GM18909 (cell line): ENCODE measurements around the gene CHMP2A.

ENCODE experiments used
- ATAC-seq: cut with Tn5 transposase; IDR thresholded peaks from one replicate; pipeline ENCODE4 v1.9.1; 2021; ENCODE audit warnings: mild to moderate bottlenecking; ENCODE audit not compliant: unreplicated experiment, poor library complexity

Gene CHMP2A

DNA sequence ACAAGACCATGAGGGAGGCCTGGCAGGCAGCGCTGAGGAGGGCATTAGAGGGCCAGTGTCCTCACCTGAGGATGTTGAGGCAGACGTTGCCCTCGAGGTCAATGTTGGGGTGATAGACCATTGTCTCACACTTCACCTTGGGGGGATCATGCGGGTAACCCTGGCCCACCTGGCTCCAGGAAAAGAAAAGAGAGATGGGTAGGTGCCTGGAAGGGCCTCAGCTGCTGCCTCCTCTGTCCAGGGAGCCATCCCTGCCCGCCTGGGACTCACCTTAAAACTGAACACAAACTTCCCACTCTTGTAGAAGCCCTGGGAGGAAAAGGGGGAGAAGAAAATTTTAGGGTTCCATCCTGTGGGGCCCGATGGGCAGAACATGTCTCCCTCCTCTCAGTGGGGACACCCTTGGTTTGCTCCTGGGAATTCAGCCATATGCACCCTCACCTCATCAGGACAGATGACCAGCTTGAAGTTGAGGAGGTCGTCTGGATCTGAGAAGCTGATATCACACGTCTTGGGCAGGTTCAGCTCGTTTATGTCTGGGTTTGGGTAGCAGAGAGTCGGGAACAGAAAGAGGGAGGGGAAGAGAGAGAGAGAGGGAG lies 1.8 kb upstream of the CHMP2A start:
- ATAC-seq = no peak

DNA sequence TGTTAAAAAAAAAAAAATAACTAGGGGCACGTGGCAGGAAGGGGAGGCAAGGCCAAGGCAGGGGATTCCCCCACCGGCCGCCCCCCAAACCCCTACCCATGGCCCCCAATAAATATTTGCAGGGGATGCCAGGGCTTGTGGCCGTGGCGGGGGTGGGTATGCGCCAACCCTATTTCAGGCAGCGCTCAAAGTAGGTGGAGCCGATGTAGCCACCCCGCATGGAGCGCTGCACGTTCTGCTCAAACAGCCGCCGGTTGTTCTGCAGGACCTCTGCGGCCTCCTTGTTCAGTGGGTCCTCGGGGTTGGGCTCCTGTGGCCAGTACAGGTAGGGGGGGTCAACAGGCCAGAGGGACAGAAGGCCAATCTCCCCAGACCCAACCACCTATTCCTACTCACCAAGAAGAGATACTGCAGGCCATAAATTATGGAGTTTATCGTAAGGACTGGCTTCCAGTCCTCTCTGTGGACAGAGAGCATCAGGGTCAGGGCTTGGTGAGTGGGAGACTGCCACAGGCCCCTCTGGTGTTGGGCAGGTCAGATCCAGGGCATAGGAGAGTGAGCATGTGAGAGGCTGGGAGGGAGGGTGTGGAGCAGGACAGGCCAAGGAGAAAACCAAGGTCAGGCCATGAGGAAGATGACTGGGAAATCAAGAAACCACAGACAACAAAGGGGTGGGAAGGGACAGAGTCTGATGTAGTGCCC lies 1.2 kb upstream of the CHMP2A start:
- no peak for ATAC-seq

DNA sequence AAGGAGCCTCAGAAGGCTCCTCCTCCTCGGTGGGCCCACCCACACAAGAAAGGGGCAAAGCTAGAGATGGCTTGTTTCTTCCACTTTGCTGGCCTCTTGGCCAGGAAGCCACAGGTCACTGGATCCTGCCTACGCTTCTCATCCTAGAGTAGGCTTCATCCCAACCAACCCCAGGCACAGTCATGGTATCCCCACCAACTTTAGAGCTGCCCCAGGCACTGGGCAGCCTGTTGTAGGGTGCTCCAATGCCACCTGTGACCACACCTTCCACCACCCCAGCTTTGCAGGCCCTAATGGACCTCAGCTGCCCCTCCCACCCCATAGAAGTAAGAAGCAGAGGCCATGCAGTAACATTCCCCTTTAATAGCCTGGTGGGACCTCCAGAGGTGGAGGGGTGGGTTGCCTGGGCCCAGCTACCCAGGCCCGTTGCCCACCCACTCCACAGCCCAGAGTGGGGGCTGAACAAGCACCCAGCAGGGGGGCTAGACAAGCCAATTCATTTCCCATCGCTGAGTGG lies 522 bp upstream of the CHMP2A start:
- no peak for ATAC-seq

DNA sequence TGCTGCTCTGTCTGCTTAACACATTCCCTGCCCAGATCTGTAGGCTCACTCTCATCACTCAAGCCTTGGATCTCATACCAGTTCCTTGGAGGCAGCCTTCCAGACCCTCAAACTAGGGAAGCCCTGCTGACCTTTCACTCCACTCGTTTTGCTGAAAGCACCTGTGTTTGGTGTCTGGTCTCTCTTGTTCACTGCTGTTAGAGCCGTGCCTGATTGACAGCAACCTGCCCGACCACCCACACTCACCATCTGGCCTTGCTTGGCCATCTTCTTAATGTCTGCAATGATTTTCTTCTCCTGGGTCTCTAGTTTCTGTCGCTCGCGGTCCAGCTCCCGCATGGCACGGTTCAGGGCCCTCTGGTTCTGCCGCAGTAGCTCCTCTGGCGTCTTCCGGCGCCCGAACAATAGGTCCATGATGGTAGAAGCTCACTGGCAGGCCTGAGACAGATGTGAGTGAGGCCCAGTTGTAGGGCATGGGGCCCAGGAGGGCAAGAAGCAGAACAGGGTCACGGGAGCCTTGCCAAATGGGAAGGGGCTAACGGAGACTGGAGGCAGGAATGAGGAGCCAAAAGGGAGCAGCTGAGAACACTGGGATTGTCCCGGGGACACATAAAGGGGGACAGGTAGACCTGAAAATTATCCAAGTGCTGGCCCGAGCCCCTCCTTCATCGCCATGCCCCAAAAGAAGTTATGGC lies 959 bp downstream of the CHMP2A start:
- no peak for ATAC-seq

DNA sequence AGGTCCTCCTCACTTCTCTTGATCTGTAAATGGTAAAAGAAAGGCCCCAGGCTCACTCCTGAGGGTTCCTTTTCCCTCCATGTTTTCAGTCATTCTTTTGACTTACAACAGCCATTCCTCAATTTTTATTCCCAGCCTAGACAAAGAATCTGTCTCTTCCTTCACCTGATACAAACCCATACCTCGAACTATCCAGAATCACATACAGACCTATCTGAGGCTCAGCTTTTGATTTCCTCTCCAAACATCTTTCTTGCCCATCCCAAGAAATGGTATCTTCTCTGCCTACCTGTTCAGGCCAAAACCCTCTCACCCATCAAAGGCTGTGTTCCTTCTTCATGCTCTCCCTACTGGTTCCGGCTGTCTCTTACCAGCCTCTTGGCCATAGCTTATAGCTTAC lies 2.2 kb downstream of the CHMP2A start:
- ATAC-seq = no peak

DNA sequence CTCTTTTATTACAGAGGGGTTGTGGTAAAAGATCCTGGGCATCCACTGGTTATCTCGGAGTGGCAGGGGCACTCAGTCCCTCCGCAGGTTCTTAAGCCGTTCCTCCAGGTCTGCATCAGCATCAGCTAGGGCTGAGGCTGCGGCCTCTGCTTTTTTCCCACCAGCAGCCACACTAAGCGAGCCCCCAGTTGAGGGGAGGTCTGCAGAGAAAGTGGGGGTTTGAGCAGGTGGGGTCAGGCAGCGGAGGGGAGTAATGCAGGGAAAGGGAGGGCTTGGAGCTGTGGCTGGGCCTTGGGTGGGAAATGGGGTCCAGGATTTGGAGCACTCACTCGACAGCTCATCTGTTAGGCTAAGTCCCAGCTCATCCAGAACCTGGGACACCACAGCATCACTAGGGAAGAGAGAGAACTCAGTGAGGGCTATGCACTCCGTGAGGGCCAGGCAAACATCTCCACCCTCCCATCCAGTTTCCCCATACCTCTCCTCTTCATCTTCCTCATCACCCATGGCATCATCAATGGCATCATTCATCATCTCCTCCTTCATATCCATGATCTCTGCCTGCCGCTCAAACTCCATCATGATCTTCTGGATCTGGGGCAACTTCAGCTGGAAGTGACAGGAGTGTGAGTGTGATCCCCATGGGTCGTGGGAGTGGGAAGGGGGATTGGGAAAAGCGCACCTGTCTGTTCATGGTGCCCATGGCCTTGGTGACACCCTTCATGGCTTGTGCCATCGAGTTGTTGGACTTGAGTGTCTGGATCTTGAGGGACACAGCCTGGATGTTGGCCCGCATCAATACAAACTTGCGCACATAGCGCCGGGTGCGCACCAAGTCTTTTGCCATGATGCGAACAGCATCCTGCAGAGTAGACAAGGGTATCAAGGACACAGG lies 3.1 kb downstream of the CHMP2A start:
- ATAC-seq = no peak

DNA sequence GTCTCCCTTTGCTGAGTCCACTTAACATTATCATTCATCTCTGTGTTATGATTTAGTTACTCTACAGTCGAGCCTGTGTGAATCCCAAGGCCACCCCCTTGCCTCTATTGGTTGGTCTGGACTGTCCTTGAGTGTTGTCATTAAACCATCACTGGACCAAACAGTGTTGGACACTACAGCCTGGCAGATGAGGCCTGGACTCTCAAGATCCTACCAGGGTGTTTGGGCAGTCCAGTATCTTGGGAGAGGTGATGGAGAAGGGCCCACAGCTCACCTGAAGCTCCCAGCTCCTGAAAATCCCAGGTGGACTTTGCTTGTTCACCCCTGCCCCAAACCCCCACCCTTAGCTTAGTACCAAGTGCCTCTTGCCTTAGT lies 3.8 kb downstream of the CHMP2A start:
- ATAC-seq = no peak

DNA sequence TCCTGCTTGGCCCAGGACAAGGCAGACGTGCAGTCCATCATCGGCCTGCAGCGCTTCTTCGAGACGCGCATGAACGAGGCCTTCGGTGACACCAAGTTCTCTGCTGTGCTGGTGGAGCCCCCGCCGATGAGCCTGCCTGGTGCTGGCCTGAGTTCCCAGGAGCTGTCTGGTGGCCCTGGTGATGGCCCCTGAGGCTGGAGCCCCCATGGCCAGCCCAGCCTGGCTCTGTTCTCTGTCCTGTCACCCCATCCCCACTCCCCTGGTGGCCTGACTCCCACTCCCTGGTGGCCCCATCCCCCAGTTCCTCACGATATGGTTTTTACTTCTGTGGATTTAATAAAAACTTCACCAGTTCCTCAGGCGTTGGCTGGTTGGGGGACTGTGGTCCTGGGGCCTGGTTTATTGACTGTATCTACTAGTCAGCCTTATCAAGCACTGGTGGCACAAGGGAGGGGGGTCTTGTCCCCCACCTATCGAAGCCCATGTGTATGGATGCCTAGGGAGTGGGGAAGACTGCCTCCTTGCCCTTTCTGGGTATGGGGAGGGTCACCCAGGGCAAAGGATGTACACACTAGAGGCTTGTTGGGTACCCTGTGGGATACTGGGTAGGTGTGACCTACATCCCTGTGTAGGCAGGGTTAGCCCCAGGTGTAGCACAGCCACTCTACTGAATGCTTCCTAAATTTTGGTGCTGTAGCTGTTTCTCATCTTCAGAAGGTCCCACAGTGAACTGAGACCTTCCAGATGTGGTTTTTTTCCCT lies 4.4 kb downstream of the CHMP2A start:
- ATAC-seq = no peak

DNA sequence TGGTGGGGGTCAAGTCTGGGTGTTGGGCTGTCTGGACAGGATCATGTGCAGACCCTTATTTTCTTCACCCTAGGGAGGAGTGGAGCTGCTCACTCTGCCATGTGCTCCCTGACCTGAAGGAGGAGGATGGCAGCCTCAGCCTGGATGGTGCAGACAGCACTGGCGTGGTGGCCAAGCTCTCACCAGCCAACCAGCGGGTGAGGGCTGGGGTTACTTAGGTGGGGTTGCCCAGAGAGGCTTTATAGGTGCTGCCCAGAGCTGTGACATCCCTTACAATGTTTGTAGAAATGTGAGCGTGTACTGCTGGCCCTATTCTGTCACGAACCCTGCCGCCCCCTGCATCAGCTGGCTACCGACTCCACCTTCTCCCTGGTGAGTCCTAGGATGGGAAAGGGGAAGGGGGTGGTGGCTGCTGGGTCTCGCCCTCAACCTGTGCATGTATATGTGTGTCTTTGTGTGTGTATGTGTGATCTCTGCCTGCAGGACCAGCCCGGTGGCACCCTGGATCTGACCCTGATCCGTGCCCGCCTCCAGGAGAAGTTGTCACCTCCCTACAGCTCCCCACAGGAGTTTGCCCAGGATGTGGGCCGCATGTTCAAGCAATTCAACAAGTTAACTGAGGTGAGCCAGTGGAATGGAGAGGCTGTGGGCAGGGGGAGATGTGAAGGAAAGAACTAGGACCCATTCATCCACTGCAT lies 5.1 kb downstream of the CHMP2A start:
- ATAC-seq = no peak

DNA sequence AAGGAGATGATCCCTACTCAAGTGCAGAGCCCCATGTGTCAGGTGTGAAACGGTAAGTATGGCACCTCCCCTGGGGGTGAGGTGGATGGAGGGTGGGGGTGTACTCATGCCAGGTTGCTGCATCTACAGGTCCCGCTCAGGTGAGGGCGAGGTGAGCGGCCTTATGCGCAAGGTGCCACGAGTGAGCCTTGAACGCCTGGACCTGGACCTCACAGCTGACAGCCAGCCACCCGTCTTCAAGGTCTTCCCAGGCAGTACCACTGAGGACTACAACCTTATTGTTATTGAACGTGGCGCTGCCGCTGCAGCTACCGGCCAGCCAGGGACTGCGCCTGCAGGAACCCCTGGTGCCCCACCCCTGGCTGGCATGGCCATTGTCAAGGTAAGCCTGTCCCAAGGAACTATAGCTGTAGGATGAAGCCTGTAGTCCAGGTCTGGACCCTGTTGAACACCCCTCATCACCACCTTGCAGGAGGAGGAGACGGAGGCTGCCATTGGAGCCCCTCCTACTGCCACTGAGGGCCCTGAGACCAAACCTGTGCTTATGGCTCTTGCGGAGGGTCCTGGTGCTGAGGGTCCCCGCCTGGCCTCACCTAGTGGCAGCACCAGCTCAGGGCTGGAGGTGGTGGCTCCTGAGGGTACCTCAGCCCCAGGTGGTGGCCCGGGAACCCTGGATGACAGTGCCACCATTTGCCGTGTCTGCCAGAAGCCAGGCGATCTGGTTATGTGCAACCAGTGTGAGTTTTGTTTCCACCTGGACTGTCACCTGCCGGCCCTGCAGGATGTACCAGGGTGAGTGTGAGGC lies 5.8 kb downstream of the CHMP2A start:
- no peak for ATAC-seq

DNA sequence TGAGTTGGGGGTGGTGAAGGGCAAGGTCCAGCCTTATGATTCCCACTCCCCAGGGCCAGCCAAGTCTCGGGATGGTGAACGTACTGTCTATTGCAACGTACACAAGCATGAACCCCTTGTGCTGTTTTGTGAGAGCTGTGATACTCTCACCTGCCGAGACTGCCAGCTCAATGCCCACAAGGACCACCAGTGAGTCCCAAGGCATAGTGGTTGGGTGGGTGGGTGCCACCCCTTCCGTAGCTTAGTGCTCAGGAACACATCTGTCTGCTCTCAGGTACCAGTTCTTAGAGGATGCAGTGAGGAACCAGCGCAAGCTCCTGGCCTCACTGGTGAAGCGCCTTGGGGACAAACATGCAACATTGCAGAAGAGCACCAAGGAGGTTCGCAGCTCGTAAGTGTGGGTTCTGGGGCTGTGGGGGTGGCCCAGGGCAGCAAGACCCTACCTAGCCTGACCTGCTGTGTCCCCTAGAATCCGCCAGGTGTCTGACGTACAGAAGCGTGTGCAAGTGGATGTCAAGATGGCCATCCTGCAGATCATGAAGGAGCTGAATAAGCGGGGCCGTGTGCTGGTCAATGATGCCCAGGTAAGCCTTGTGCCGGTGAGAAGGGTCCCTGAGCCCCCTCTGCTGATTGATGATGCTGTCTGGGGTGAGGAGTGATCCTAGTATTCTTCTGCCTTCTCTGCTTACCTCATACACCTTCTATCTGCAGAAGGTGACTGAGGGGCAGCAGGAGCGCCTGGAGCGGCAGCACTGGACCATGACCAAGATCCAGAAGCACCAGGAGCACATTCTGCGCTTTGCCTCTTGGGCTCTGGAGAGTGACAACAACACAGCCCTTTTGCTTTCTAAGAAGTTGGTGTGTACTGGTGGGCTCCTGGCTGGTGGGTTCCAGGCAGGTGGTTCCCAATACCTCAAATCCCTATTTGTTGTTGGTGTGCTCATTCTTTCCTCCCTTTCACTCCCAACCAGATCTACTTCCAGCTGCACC lies 7.3 kb downstream of the CHMP2A start:
- no peak for ATAC-seq

DNA sequence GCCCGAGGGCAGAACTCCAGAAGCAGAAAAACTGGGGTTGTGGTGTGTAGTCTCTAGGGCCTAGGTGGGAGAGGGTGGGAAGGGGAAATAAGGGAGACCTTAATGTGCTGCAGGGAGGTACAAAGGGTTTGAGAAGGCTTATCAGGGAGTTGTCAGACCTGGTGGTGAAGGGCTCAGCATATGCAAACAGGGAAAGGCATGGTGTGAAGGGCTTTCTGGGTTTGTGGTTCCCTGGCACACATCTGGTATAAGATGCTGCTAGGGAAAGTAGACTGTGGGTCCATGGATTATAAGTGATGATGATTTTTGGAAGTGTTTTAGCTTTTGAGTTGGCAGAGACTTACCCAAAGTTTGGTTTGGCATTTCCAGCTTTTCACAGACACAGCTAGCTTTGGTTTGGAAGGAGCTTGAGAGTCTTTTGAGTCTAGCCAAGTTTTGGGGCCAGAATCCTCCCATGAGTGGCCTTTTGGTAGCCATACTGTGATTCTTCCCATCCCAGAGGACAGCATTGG lies 8.8 kb downstream of the CHMP2A start:
- no peak for ATAC-seq

DNA sequence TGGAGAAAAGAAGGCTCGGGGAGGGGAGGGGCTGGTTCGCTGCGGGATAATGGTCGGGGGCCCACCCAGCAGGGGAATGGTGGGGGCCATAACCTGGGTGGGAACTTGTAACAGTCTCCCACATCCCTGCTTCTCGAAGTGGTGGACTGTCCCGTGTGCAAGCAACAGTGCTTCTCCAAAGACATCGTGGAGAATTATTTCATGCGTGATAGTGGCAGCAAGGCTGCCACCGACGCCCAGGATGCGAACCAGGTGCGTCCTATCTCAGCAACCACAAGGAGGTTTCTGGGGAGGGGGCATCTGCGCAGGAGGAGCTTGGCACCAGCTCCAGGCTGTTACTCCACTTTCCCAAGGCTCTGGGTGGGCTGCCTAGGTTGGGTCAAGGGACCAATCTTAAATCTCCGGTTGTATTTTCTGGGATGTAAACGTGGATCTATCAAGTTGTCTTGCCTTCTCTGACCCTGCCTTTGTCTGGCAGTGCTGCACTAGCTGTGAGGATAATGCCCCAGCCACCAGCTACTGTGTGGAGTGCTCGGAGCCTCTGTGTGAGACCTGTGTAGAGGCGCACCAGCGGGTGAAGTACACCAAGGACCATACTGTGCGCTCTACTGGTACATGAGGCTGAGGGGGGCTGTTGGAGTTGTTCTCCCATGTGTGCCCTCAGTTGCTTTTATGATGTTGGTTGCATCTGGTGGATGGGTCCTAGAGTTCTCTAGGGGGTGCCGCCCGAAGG lies 9.5 kb downstream of the CHMP2A start:
- no peak for ATAC-seq

DNA sequence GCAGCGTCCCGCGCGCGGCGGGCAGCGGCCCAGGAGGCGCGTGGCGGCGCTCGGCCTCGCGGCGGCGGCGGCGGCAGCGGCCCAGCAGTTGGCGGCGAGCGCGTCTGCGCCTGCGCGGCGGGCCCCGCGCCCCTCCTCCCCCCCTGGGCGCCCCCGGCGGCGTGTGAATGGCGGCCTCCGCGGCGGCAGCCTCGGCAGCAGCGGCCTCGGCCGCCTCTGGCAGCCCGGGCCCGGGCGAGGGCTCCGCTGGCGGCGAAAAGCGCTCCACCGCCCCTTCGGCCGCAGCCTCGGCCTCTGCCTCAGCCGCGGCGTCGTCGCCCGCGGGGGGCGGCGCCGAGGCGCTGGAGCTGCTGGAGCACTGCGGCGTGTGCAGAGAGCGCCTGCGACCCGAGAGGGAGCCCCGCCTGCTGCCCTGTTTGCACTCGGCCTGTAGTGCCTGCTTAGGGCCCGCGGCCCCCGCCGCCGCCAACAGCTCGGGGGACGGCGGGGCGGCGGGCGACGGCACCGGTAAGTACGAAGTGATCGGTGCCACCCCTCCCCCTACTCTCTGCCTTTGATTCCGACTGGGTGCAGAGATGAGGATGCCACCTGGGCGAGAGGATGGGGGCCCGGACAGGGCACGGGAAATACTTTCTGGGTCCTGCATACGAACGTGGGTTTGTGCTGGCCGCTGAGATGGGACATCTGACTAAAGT lies 10.2 kb downstream of the CHMP2A start:
- ATAC-seq = peak; percentile 60

DNA sequence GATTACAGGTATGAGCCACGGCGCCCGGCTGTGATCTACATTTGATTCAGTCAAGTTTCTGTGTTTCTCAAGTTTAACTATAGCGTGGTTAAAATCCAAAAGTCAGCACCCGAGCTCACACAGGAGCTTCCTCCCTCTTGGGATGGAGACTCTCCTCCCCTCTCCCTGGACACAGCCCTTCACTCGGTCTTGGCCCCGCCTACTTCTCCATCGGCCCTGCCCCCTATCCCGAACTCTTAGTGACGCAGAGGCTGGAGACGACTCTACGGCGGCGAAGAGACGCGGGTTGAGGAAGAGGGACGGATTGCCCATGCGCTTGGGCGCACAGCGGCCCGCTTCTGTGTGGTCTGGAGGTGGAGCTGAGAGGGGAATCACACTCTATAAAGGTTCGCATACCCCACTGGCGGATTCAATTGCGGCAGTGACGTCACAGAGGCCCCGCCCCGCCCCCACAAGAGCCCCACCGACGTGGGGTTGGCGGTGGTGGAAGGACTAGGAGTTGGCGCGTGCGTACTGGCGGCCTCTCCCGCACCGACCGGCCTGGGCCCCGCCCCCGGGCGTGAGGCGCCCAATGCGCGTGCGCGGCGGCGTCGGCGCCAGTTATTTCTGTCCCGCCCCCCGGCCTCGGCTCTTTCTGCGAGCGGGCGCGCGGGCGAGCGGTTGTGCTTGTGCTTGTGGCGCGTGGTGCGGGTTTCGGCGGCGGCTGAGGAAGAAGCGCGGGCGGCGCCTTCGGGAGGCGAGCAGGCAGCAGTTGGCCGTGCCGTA lies 10.9 kb downstream of the CHMP2A start, which contains the start of gene TRIM28:
Gene TRIM28, plus strand, starts transcription at position 239 of the 765 bp plus-strand sequence. CDS start 694 bp downstream, outside the sequence.
- peak; percentile 78 for ATAC-seq
